Measurements from ENCODE around the gene INSL3.

Gene INSL3

GRCh38 chr19:17841371-17841809 is 20.1 kb upstream of the INSL3 start:
- Histone ChIP-seq H3K27ac (ENCODE audit: poor library complexity, severe bottlenecking) (no peak overlapping the region), H3K4me3 (ENCODE audit: severe bottlenecking) (peak overlapping the region; percentile 48)

GRCh38 chr19:17840019-17840418 is 18.7 kb upstream of the INSL3 start:
- Histone ChIP-seq H3K9me3 (ENCODE audit: severe bottlenecking) (no peaks in the 10 kb centered on the region), H3K4me1 (ENCODE audit: insufficient read depth, poor library complexity, severe bottlenecking) (no peaks in the 10 kb centered on the region), H3K27ac (ENCODE audit: poor library complexity, severe bottlenecking) (no peak overlapping the region), H3K27me3 (ENCODE audit: insufficient read depth, poor library complexity, severe bottlenecking) (no peaks in the 10 kb centered on the region), H3K36me3 (ENCODE audit: low read depth) (no peaks in the 10 kb centered on the region), H3K4me3 (ENCODE audit: severe bottlenecking) (no peak overlapping the region)
- ATAC-seq (ENCODE audit: low read depth): no peak
- DNase-seq (ENCODE audit: low spot score): no peak
- no peak for TF ChIP-seq CTCF (IDR thresholded peaks at IDR 0.05; ENCODE audit: poor library complexity, severe bottlenecking)

More at GRCh38 chr19:17841371-17841809, 20.1 kb upstream of the INSL3 start:
- ATAC-seq (ENCODE audit: low read depth): peak; percentile 33
- Histone ChIP-seq H3K9me3 (ENCODE audit: severe bottlenecking) (no peaks in the 10 kb centered on the region), H3K4me1 (ENCODE audit: insufficient read depth, poor library complexity, severe bottlenecking) (no peaks in the 10 kb centered on the region), H3K36me3 (ENCODE audit: low read depth) (no peaks in the 10 kb centered on the region), H3K27me3 (ENCODE audit: insufficient read depth, poor library complexity, severe bottlenecking) (no peaks in the 10 kb centered on the region)
- TF ChIP-seq CTCF (IDR thresholded peaks at IDR 0.05; ENCODE audit: poor library complexity, severe bottlenecking): no peak
- DNase-seq (ENCODE audit: low spot score): no peak

- H3K4me1 ChIP-seq (ENCODE audit: insufficient read depth, poor library complexity, severe bottlenecking): no peaks in the 10 kb centered on the region
- no peaks in the 10 kb centered on the region for H3K9me3 ChIP-seq (ENCODE audit: severe bottlenecking)
- no peak overlapping the region for H3K27ac ChIP-seq (ENCODE audit: poor library complexity, severe bottlenecking)
- H3K4me3 ChIP-seq (ENCODE audit: severe bottlenecking): no peak overlapping the region
- no peaks in the 10 kb centered on the region for H3K27me3 ChIP-seq (ENCODE audit: insufficient read depth, poor library complexity, severe bottlenecking)
- DNase-seq (ENCODE audit: low spot score) (no peak), ATAC-seq (ENCODE audit: low read depth) (no peak)
- H3K36me3 ChIP-seq (ENCODE audit: low read depth): no peaks in the 10 kb centered on the region
- TF ChIP-seq CTCF (IDR thresholded peaks at IDR 0.05; ENCODE audit: poor library complexity, severe bottlenecking): no peak
These were observed 16.7 kb upstream of the INSL3 start for GRCh38 chr19:17837972-17838371.

GRCh38 chr19:17836530-17836929 is 15.2 kb upstream of the INSL3 start:
- Histone ChIP-seq H3K4me3 (ENCODE audit: severe bottlenecking) (no peak overlapping the region), H3K4me1 (ENCODE audit: insufficient read depth, poor library complexity, severe bottlenecking) (no peaks in the 10 kb centered on the region), H3K36me3 (ENCODE audit: low read depth) (no peaks in the 10 kb centered on the region), H3K9me3 (ENCODE audit: severe bottlenecking) (no peaks in the 10 kb centered on the region), H3K27me3 (ENCODE audit: insufficient read depth, poor library complexity, severe bottlenecking) (no peaks in the 10 kb centered on the region), H3K27ac (ENCODE audit: poor library complexity, severe bottlenecking) (no peak overlapping the region)
- TF ChIP-seq CTCF (IDR thresholded peaks at IDR 0.05; ENCODE audit: poor library complexity, severe bottlenecking): no peak
- ATAC-seq (ENCODE audit: low read depth): no peak
- DNase-seq (ENCODE audit: low spot score): no peak

- Histone ChIP-seq H3K9me3 (ENCODE audit: severe bottlenecking) (no peaks in the 10 kb centered on the region), H3K4me3 (ENCODE audit: severe bottlenecking) (no peak overlapping the region), H3K4me1 (ENCODE audit: insufficient read depth, poor library complexity, severe bottlenecking) (no peaks in the 10 kb centered on the region), H3K27ac (ENCODE audit: poor library complexity, severe bottlenecking) (no peak overlapping the region), H3K27me3 (ENCODE audit: insufficient read depth, poor library complexity, severe bottlenecking) (no peaks in the 10 kb centered on the region), H3K36me3 (ENCODE audit: low read depth) (no peaks in the 10 kb centered on the region)
- DNase-seq (ENCODE audit: low spot score) (no peak), ATAC-seq (ENCODE audit: low read depth) (no peak)
- TF ChIP-seq CTCF (IDR thresholded peaks at IDR 0.05; ENCODE audit: poor library complexity, severe bottlenecking): no peak
These were observed 14.1 kb upstream of the INSL3 start for GRCh38 chr19:17835182-17836006.
